Vagina (tissue), 2 donors: ENCODE measurements around the gene SLC16A2. TPM values are rescaled to one million over a fixed set of nuclear protein-coding genes. Genes with fewer than 3 reads are reported as not detected.
"Not testable (repeated sequence)": the region's sequence is repeated elsewhere in the genome, so short reads cannot be mapped to it uniquely, and the experiment has no call there.

Experiments used
- DNase-seq, 2 donors: peaks; one replicate each; pipeline ENCODE4 v3.0.0-alpha.2; 2017; ENCODE audit errors: extremely low spot score in 2 of 2
- H3K27ac ChIP-seq: fragments of 200-600 bp; sonication (generic); one replicate; pipeline ENCODE4 v1.5.1; 2019
- H3K27me3 ChIP-seq: fragments of 200-600 bp; sonication (generic); one replicate; pipeline ENCODE4 v1.5.1; 2019
- H3K36me3 ChIP-seq, 2 donors: fragments of 200-600 bp; sonication (generic); one replicate each; pipeline ENCODE4 v1.5.1; 2017 to 2019
- H3K4me1 ChIP-seq: fragments of 200-600 bp; sonication (generic); one replicate; pipeline ENCODE4 v1.5.1; 2019
- H3K4me3 ChIP-seq, 2 donors: fragments of 200-600 bp; sonication (generic); 1 replicate in 1 of 2; 2 replicates in 1 of 2; pipeline ENCODE4 v1.5.1; 2016 to 2019
- H3K9me3 ChIP-seq: fragments of 200-600 bp; sonication (generic); one replicate; pipeline ENCODE4 v1.5.1; 2019
- CTCF ChIP-seq, 3 experiments: fragments of 450-650 bp in 2 of 3; fragments of 200-600 bp in 1 of 3; sonication (generic) in 1 of 3; IDR thresholded peaks; one replicate each; pipeline ENCODE4 v1.5.1; 2017 to 2019; ENCODE audit warnings: antibody characterized with exemption in 3 of 3, mild to moderate bottlenecking in 2 of 3, moderate library complexity in 2 of 3
- POLR2A ChIP-seq, 2 donors: fragments of 450-650 bp; IDR thresholded peaks; one replicate each; pipeline ENCODE4 v1.6.1; 2017; ENCODE audit warnings: antibody characterized with exemption in 2 of 2, mild to moderate bottlenecking in 2 of 2, moderate library complexity in 2 of 2
- POLR2AphosphoS5 ChIP-seq, 2 donors: sonication (generic); formaldehyde crosslinking; IDR thresholded peaks; one replicate each; pipeline ENCODE4 v1.9.0; 2017; ENCODE audit warnings: antibody characterized with exemption in 2 of 2, mild to moderate bottlenecking in 2 of 2, low read depth in 1 of 2; ENCODE audit not compliant: insufficient read depth in 1 of 2
- intact Hi-C: fragments of 100-400 bp; cut with DNase I; formaldehyde crosslinking; loops from one replicate; pipeline ENCODE4 v1.15.1; 2023
- total RNA-seq: library from RNA; depleted of rRNA; stranded (reverse); fragments of >200 nt; gene quantifications from one replicate; pipeline ENCODE4 v1.2.3, GENCODE V29; 2016

The SLC16A2 gene
- total RNA-seq, 1 donor from 2014 or later: 6.9 TPM

DNA sequence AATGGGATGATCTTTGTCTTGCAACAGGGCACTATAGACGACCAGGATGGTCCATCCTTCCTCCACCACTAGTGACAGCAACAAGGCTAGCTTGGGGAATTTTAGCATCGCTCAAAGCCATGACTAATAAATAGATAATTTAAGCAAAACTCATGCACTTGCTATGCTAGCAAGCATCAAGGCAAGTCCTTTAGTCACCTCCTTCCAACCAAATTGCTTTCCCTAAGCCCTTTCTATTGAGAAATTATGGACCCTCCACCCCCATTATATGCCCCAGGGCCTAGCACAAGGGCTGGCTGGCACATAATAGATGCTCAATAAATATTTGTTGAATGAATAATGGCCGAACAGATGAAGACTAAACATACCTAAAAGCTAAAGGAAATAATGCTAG lies 28.6 kb downstream of the SLC16A2 start:
- Histone ChIP-seq H3K9me3 (no peaks in the 10 kb centered on the region), H3K36me3 (no peaks in the 10 kb centered on the region), H3K4me1 (no peaks in the 10 kb centered on the region), H3K4me3 (no peak overlapping the region), H3K27ac (no peak overlapping the region), H3K27me3 (no peaks in the 10 kb centered on the region)
- TF ChIP-seq POLR2AphosphoS5 (IDR thresholded peaks at IDR 0.05; ENCODE audit: insufficient read depth in 1 of 2, low read depth in 1 of 2) (no peak), POLR2A (IDR thresholded peaks at IDR 0.05) (no peak), CTCF (IDR thresholded peaks at IDR 0.05) (no peak)
- intact Hi-C loops: no loop called here
- no peak for DNase-seq

- Histone ChIP-seq H3K4me3 (no peak overlapping the region), H3K9me3 (no peaks in the 10 kb centered on the region), H3K27me3 (no peaks in the 10 kb centered on the region), H3K27ac (no peak overlapping the region), H3K4me1 (no peaks in the 10 kb centered on the region), H3K36me3 (no peaks in the 10 kb centered on the region)
- intact Hi-C loops: no loop called here
- no peak for TF ChIP-seq POLR2A (IDR thresholded peaks at IDR 0.05)
- TF ChIP-seq POLR2AphosphoS5 (IDR thresholded peaks at IDR 0.05; ENCODE audit: insufficient read depth in 1 of 2, low read depth in 1 of 2): peak in 1 of 2 donors; percentile 17
- DNase-seq: peak in 1 of 2 donors; percentile 37
Observed at GRCh38 chrX:74450803-74451449, 29.6 kb downstream of the SLC16A2 start.

DNA sequence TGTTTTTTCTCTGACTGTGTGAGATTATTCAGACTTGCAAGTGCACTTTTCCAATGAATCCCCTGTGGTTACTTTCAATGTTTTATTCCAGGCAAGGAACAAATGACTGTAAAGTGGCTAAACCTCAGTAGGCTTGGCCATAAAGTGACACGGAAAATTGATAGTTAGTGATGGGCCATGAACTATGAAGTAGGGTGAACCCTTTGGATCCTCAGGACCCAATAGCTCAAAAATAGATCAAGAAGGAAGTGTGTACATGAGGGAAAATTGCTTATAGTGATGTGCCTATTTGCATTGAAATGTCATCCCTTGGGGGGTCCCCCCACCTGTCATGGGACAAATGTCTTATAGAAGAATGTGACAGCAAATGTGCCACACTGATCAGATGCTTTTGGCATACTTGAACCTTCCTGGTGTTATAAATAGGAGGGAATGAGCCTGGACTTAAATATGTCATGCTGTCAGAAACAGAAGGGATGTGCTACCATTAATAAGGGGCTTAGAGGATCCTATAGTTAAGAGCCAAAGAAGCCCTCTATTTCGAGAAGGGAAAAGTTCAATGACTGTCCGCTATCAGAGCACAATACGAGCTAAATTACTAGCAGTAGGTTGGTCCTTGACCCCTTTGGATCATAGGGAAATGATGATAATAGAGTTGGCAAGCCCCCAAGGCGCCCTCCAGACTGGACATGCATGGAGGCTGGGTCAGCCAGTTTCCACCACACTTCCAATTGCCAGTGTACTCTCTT lies 30.3 kb downstream of the SLC16A2 start:
- no peak for TF ChIP-seq POLR2A (IDR thresholded peaks at IDR 0.05)
- TF ChIP-seq POLR2AphosphoS5 (IDR thresholded peaks at IDR 0.05; ENCODE audit: insufficient read depth in 1 of 2, low read depth in 1 of 2): no peak
- no peak for TF ChIP-seq CTCF (IDR thresholded peaks at IDR 0.05)
- Histone ChIP-seq H3K27me3 (no peaks in the 10 kb centered on the region), H3K4me3 (no peak overlapping the region), H3K9me3 (no peaks in the 10 kb centered on the region), H3K4me1 (no peaks in the 10 kb centered on the region), H3K27ac (no peak overlapping the region), H3K36me3 (no peaks in the 10 kb centered on the region)
- intact Hi-C loops: no loop called here
- DNase-seq: peak in 1 of 2 donors; percentile 10

DNA sequence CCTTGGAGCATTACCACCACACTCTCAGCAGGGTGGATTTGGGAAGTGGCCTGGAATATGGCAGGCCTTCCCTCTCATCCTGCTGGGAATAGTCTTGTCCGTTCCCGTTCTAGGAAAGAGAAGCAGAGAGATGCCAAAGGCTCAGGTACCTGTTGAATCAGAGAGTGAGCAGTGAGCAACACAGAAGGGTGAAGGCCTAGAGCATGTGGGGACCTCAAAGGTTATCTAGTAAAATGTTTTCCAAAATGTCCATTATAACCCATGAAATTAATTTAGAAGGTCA lies 30.8 kb downstream of the SLC16A2 start:
- H3K4me3 ChIP-seq: no peak overlapping the region
- no peaks in the 10 kb centered on the region for H3K9me3 ChIP-seq
- no peak overlapping the region for H3K27ac ChIP-seq
- no peak for TF ChIP-seq CTCF (IDR thresholded peaks at IDR 0.05)
- no peak for TF ChIP-seq POLR2A (IDR thresholded peaks at IDR 0.05)
- no peak for TF ChIP-seq POLR2AphosphoS5 (IDR thresholded peaks at IDR 0.05; ENCODE audit: insufficient read depth in 1 of 2, low read depth in 1 of 2)
- H3K36me3 ChIP-seq: no peaks in the 10 kb centered on the region
- H3K27me3 ChIP-seq: no peaks in the 10 kb centered on the region
- no peaks in the 10 kb centered on the region for H3K4me1 ChIP-seq
- intact Hi-C loops: no loop called here
- peak in 1 of 2 donors; percentile 58 for DNase-seq

DNA sequence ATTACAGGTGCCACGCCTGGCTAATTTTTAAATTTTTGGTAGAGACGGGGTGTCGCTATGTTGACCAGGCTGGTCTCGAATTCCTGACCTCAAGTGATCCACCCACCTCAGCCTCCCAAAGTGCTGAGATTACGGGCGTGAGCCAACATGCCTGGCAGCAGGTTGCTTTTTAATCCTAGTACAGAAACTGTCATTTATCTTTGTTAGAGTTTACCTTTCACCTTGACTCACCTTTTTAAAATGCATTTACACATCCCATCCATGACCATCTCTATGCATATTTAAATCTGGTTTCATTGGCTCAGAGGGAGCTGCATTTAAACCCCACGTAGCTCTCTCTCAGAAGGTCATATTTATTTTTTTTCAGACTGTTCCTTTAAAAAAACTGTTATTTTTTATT lies 31.9 kb downstream of the SLC16A2 start:
- Histone ChIP-seq H3K36me3 (no peaks in the 10 kb centered on the region), H3K27ac (no peak overlapping the region), H3K4me3 (no peak overlapping the region), H3K27me3 (no peaks in the 10 kb centered on the region), H3K4me1 (no peaks in the 10 kb centered on the region), H3K9me3 (no peaks in the 10 kb centered on the region)
- intact Hi-C loops: no loop called here
- TF ChIP-seq POLR2A (IDR thresholded peaks at IDR 0.05) (no peak), CTCF (IDR thresholded peaks at IDR 0.05) (no peak), POLR2AphosphoS5 (IDR thresholded peaks at IDR 0.05; ENCODE audit: insufficient read depth in 1 of 2, low read depth in 1 of 2) (no peak)
- peak in 1 of 2 donors; percentile 3 for DNase-seq

GRCh38 chrX:74454233-74454632 lies 32.9 kb downstream of the SLC16A2 start:
- intact Hi-C loops, H3K27ac ChIP-seq: not testable (repeated sequence)

More at GRCh38 chrX:74454233-74454632, 32.9 kb downstream of the SLC16A2 start:
- H3K27me3 ChIP-seq, H3K9me3 ChIP-seq, DNase-seq, H3K4me3 ChIP-seq, H3K36me3 ChIP-seq, H3K4me1 ChIP-seq: not testable (repeated sequence)
